Right atrium auricular region (tissue), 2 donors: ENCODE data around the gene FRAS1. TPM values are rescaled to one million over a fixed set of nuclear protein-coding genes. Genes with fewer than 3 reads are reported as not detected.

Experiments
- DNase-seq: peaks from one replicate; pipeline ENCODE4 v3.0.0-alpha.2; 2019; ENCODE audit warnings: low spot score
- H3K27ac ChIP-seq, 2 donors: fragments of 200-600 bp; sonication (generic); 1 replicate in 1 of 2; 2 replicates in 1 of 2; pipeline ENCODE4 v1.5.1; 2016 to 2019
- H3K27me3 ChIP-seq, 2 donors: fragments of 200-600 bp; sonication (generic); one replicate each; pipeline versions ENCODE4 v1.5.1 to v1.6.0; 2017 to 2019
- H3K36me3 ChIP-seq: fragments of 200-600 bp; sonication (generic); one replicate; pipeline ENCODE4 v1.5.1; 2016
- H3K4me1 ChIP-seq, 2 donors: fragments of 200-600 bp; sonication (generic); one replicate each; pipeline versions ENCODE4 v1.5.1 to v1.6.0; 2017 to 2019
- H3K4me3 ChIP-seq, 2 donors: fragments of 200-600 bp; sonication (generic); 1 replicate in 1 of 2; 2 replicates in 1 of 2; pipeline ENCODE4 v1.5.1; 2017 to 2019; ENCODE audit warnings: mild to moderate bottlenecking in 1 of 2, moderate library complexity in 1 of 2
- H3K9me3 ChIP-seq, 2 donors: fragments of 200-600 bp; sonication (generic); one replicate each; pipeline ENCODE4 v1.5.1; 2019
- total RNA-seq, 2 donors: library from RNA; depleted of rRNA; stranded (reverse); fragments of >200 nt; gene quantifications; one replicate each; pipeline ENCODE4 v1.1.0, GENCODE V29; 2016
- TF ChIP-seq, protein P1 (sequence below), 2 donors: fragments of 200-600 bp; sonication (generic); IDR thresholded peaks; one replicate each; pipeline ENCODE4 v1.5.1; 2019; ENCODE audit warnings: antibody characterized with exemption in 2 of 2

The FRAS1 gene
- total RNA-seq, 2 donors from 2014 or later, result 5.8 to 12.9 TPM

DNA sequence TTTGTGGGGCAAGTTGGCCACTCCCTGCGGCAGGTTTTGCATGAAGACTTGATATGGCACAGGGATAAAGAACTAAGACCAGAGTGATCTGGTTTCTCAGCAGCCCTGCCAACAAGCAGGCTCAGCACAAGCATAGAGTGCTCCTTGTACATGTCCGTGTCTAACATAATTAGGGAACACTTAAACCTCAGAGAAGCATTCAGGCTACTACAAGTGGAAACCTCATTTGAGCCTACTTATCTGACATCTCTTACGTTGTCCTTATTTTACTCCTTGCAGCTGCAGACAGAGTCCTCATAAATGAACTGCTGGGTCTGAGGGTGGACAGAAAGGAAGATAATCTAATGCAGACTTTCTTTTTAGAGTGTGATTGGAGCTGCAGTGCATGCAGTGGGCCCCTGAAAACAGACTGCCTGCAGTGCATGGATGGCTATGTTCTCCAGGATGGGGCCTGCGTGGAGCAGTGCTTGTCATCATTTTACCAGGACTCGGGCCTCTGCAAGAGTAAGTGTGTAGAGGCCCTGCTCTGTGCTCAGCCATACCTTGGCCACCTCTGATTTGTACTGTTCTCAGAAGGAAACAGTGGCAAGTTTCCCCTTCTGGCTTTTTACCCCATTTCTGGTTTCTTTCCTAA, 315.3 kb downstream of the FRAS1 start:
- Histone ChIP-seq H3K4me1 (no peaks in the 10 kb centered on the region), H3K36me3 (peaks cover 4% of the 10 kb centered on the region), H3K27ac (no peak overlapping the region), H3K9me3 (no peaks in the 10 kb centered on the region), H3K4me3 (no peak overlapping the region), H3K27me3 (no peaks in the 10 kb centered on the region)
- DNase-seq, result no peak
- TF ChIP-seq, protein P1, sequence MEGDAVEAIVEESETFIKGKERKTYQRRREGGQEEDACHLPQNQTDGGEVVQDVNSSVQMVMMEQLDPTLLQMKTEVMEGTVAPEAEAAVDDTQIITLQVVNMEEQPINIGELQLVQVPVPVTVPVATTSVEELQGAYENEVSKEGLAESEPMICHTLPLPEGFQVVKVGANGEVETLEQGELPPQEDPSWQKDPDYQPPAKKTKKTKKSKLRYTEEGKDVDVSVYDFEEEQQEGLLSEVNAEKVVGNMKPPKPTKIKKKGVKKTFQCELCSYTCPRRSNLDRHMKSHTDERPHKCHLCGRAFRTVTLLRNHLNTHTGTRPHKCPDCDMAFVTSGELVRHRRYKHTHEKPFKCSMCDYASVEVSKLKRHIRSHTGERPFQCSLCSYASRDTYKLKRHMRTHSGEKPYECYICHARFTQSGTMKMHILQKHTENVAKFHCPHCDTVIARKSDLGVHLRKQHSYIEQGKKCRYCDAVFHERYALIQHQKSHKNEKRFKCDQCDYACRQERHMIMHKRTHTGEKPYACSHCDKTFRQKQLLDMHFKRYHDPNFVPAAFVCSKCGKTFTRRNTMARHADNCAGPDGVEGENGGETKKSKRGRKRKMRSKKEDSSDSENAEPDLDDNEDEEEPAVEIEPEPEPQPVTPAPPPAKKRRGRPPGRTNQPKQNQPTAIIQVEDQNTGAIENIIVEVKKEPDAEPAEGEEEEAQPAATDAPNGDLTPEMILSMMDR (IDR thresholded peaks at IDR 0.05), result no peak

DNA sequence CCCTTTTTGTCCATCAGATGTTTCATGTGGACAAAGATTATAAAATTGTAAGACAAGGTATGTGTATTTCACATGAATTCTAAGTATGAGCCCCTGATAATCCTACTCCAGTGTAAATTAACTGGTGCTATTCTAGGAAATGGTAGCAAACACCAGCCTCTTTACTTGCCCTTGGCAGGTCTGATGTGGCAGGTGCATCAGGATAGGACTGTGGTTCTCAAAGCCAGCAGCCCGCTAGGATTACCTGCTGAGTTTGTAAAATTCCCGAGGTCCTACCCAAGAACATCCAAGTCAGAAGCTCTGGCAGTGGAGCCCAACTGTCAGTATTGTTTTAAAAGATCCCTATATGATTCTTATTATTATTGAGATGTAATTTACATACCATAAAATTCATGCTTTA, 320.4 kb downstream of the FRAS1 start:
- H3K4me1 ChIP-seq, result no peaks in the 10 kb centered on the region
- TF ChIP-seq, protein P1 (IDR thresholded peaks at IDR 0.05), result no peak
- no peaks in the 10 kb centered on the region for H3K27me3 ChIP-seq
- H3K4me3 ChIP-seq, result no peak overlapping the region
- no peak overlapping the region for H3K27ac ChIP-seq
- no peaks in the 10 kb centered on the region for H3K9me3 ChIP-seq
- H3K36me3 ChIP-seq, result peaks cover 4% of the 10 kb centered on the region
- no peak for DNase-seq

DNA sequence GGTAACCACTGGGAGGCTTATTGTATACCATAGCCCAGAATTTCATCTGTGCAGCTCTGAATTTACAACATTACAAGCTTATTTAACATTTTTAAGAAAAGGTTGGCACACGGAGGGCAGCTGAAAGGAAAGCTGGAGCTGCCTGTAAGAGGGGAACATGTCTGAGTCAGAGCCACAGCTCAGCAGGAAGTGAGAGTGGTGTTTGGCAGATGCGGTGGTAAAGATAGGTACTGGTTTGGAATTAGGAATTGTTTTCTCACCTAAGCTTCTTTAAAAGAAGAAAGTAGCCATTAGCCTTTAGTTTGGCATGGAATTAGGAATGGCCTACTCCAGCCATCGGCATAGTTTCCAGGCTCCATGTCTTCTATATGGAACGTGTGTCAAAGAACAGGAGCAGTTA, 321.9 kb downstream of the FRAS1 start:
- Histone ChIP-seq H3K4me3 (no peak overlapping the region), H3K9me3 (no peaks in the 10 kb centered on the region)
- no peak for DNase-seq

DNA sequence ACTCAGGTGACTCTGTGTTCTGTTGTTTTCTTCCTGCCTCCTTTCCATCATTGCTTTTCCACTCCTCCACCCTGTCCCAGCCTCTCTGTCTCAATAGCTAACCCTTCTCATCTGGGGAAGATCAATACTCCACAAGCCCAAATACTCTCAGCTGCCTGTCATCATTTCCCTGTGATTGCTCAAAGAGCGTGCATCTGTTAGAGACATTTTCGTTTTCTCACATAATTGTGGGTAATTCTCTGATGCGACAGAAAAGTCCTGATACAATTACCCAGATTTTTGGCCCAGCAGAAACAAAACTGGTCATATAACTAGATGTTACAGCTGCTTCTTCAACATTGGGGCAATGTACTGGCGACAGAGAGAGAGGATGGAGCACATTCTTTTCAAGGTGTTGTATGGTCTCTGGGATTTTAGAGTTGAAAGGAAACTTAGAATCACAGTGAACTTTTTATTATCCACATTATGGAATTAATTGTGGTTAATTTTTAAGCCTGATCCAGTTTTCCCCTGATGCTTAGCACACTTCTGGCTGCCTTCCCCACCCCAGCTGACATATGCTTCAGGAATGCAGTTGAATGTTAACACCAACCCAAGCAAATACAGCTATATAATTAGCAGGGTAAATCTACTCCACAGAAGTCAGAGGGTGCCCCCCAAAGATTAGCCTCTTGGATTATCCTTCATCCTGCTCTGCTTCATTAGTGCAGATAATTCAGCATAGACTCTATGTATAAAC, 323.0 kb downstream of the FRAS1 start:
- Histone ChIP-seq H3K27ac (no peak overlapping the region), H3K4me3 (no peak overlapping the region), H3K4me1 (no peaks in the 10 kb centered on the region), H3K36me3 (no peaks in the 10 kb centered on the region), H3K27me3 (no peaks in the 10 kb centered on the region), H3K9me3 (no peaks in the 10 kb centered on the region)
- DNase-seq, result no peak
- TF ChIP-seq, protein P1 (IDR thresholded peaks at IDR 0.05), result no peak

More for the DNA sequence above, 321.9 kb downstream of the FRAS1 start:
- TF ChIP-seq, protein P1 (IDR thresholded peaks at IDR 0.05), result no peak
- no peaks in the 10 kb centered on the region for H3K4me1 ChIP-seq
- H3K27ac ChIP-seq, result no peak overlapping the region
- peaks cover 3% of the 10 kb centered on the region for H3K36me3 ChIP-seq
- H3K27me3 ChIP-seq, result no peaks in the 10 kb centered on the region

DNA sequence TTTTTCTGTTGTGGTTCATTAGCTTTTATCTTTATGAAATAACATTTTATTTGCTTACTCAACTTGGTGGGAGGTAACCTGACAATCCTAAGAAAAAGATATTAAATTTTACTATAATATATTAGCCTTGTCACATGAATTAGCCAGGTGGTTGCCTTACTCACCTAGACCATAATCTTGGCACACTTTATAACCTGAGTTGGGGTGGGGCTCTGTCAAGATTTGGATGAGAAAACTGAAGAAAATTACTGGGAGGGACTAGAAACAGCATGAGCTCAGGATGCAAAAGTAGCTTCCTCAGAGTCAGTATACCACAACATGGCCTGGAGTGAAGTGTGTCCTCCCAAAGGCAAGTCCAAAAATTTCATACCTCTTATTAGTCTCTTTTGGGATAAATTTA, 329.6 kb downstream of the FRAS1 start:
- Histone ChIP-seq H3K9me3 (no peaks in the 10 kb centered on the region), H3K27me3 (no peaks in the 10 kb centered on the region), H3K4me3 (no peak overlapping the region), H3K36me3 (no peaks in the 10 kb centered on the region), H3K4me1 (no peaks in the 10 kb centered on the region), H3K27ac (no peak overlapping the region)
- DNase-seq, result no peak
- TF ChIP-seq, protein P1 (IDR thresholded peaks at IDR 0.05), result no peak
